Measurements from ENCODE around the gene TRAM2.

GRCh38 chr6:52499681-52500236 is 77.1 kb downstream of the TRAM2 start:
- TF ChIP-seq POLR2AphosphoS5 (IDR thresholded peaks at IDR 0.05) (no peak), CTCF (IDR thresholded peaks at IDR 0.05) (no peak), EP300 (IDR thresholded peaks at IDR 0.05) (no peak), POLR2A (IDR thresholded peaks at IDR 0.05; ENCODE audit: low read depth) (no peak)
